Neutrophil (primary cell): ENCODE measurements around the gene ECHDC1.

Experiments
- H3K27ac ChIP-seq: fragments of 200-600 bp; sonication (generic); 2 replicates; pipeline ENCODE4 v1.5.1; 2016; ENCODE audit warnings: mild to moderate bottlenecking, moderate library complexity
- H3K27me3 ChIP-seq: fragments of 200-600 bp; sonication (generic); 2 replicates; pipeline ENCODE4 v1.6.0; 2016; ENCODE audit warnings: mild to moderate bottlenecking
- H3K36me3 ChIP-seq: fragments of 200-600 bp; sonication (generic); 2 replicates; pipeline ENCODE4 v1.5.1; 2017
- H3K4me1 ChIP-seq, 2 experiments: fragments of 200-600 bp in 1 of 2; sonication (generic) in 1 of 2; 1 replicate in 1 of 2; 2 replicates in 1 of 2; pipeline versions ENCODE4 v1.5.1 to v1.6.1; 2013 to 2016; ENCODE audit warnings: low read depth in 1 of 2, low read length in 1 of 2, mild to moderate bottlenecking in 1 of 2, moderate library complexity in 1 of 2; ENCODE audit not compliant: control insufficient read depth in 1 of 2, insufficient read depth in 1 of 2
- H3K4me3 ChIP-seq, 2 experiments: fragments of 200-600 bp in 1 of 2; sonication (generic) in 1 of 2; 1 replicate in 1 of 2; 2 replicates in 1 of 2; pipeline ENCODE4 v1.5.1; 2013 to 2016; ENCODE audit warnings: low read depth in 1 of 2, low read length in 1 of 2, mild to moderate bottlenecking in 1 of 2, moderate library complexity in 1 of 2
- H3K9me3 ChIP-seq: fragments of 200-600 bp; sonication (generic); 2 replicates; pipeline ENCODE4 v1.5.1; 2016
- CTCF ChIP-seq: fragments of 200-600 bp; sonication (generic); IDR thresholded peaks from 2 replicates; pipeline ENCODE4 v1.5.1; 2016; ENCODE audit warnings: antibody characterized with exemption

ECHDC1 gene

GRCh38 chr6:127347178-127347577, 3.8 kb upstream of the ECHDC1 start:
- Histone ChIP-seq H3K4me3 (peak overlapping the region in 1 of 2 experiments; percentile 5), H3K36me3 (no peaks in the 10 kb centered on the region), H3K9me3 (no peaks in the 10 kb centered on the region), H3K4me1 (peaks cover 53% of the 10 kb centered on the region in 2 experiments), H3K27me3 (no peaks in the 10 kb centered on the region), H3K27ac (peak overlapping the region; percentile 78)
- TF ChIP-seq CTCF = no peak

GRCh38 chr6:127345521-127345920, 2.1 kb upstream of the ECHDC1 start:
- Histone ChIP-seq H3K27ac (no peak overlapping the region), H3K4me3 (no peak overlapping the region)
- TF ChIP-seq CTCF = no peak

GRCh38 chr6:127343809-127344659, 625 bp upstream of the ECHDC1 start:
- H3K27ac ChIP-seq = peak overlapping the region; percentile 79
- H3K36me3 ChIP-seq = no peaks in the 10 kb centered on the region
- H3K27me3 ChIP-seq = no peaks in the 10 kb centered on the region
- peak overlapping the region; percentile 76 to 87 for H3K4me3 ChIP-seq
- no peaks in the 10 kb centered on the region for H3K9me3 ChIP-seq
- TF ChIP-seq CTCF = no peak
- H3K4me1 ChIP-seq = peaks cover 69 to 73% of the 10 kb centered on the region in 2 experiments

More at GRCh38 chr6:127345521-127345920, 2.1 kb upstream of the ECHDC1 start:
- H3K4me1 ChIP-seq = peaks cover 64 to 65% of the 10 kb centered on the region in 2 experiments
- no peaks in the 10 kb centered on the region for H3K36me3 ChIP-seq
- H3K27me3 ChIP-seq = no peaks in the 10 kb centered on the region
- H3K9me3 ChIP-seq = no peaks in the 10 kb centered on the region

GRCh38 chr6:127342296-127342945, 988 bp downstream of the ECHDC1 start:
- Histone ChIP-seq H3K4me1 (peaks cover 64 to 65% of the 10 kb centered on the region in 2 experiments), H3K36me3 (no peaks in the 10 kb centered on the region), H3K4me3 (peak overlapping the region; percentile 76 to 87), H3K27me3 (no peaks in the 10 kb centered on the region), H3K27ac (peak overlapping the region; percentile 79), H3K9me3 (no peaks in the 10 kb centered on the region)
- no peak for TF ChIP-seq CTCF

GRCh38 chr6:127341471-127342202, 1.8 kb downstream of the ECHDC1 start:
- TF ChIP-seq CTCF = no peak
- Histone ChIP-seq H3K36me3 (no peaks in the 10 kb centered on the region), H3K27ac (peak overlapping the region; percentile 79), H3K9me3 (no peaks in the 10 kb centered on the region), H3K27me3 (no peaks in the 10 kb centered on the region), H3K4me1 (peaks cover 56 to 57% of the 10 kb centered on the region in 2 experiments), H3K4me3 (peak overlapping the region; percentile 76 to 87)
